A549 (cell line): Measurements from ENCODE around the gene RENBP. TPM values are rescaled to one million over a fixed set of nuclear protein-coding genes. Genes with fewer than 3 reads are reported as not detected.

Experiments
- ATAC-seq, 2 experiments: fragments of 200-7000 bp in 1 of 2; fragments of >200 bp in 1 of 2; cut with Nextera tagmentation in 1 of 2; cut with Tn5 transposase in 1 of 2; 3 replicates each; pipeline versions ENCODE4 v1.8.0 to v1.9.1; 2018 to 2020; ENCODE audit warnings: mild to moderate bottlenecking in 1 of 2, moderate library complexity in 1 of 2
- CTCF ChIA-PET: fragments of 300-600 bp; sonication (Branson Sonifier 250); formaldehyde crosslinking; extraction: SDS; loops from one replicate; lab custom pipeline; 2021; ENCODE audit warnings: antibody characterized with exemption, inconsistent platforms; lab: Yijun Ruan, JAX
- POLR2A ChIA-PET: fragments of 350-600 bp; formaldehyde crosslinking; extraction: SDS; loops from one replicate; lab custom pipeline; 2021; ENCODE audit warnings: antibody characterized with exemption, inconsistent platforms; lab: Yijun Ruan, JAX
- DNase-seq, 2 experiments: peaks; one replicate each; pipeline versions ENCODE4 v3.0.0 to v3.0.0-alpha.2; 2011 to 2016; ENCODE audit warnings: low read depth in 1 of 2, low spot score in 1 of 2
- FAIRE-seq: peaks from 2 replicates; lab custom pipeline; 2011; peaks lifted over from hg19 to GRCh38; lab: Jason Lieb, UNC
- H3K27ac ChIP-seq, 2 experiments: fragments of >200 bp; sonication (Bioruptor Twin); formaldehyde crosslinking; 3 replicates each; pipeline ENCODE4 v1.5.1; 2016 to 2017
- H3K4me1 ChIP-seq: fragments of >200 bp; sonication (Bioruptor Twin); formaldehyde crosslinking; 3 replicates; pipeline ENCODE4 v1.6.1; 2016
- H3K4me2 ChIP-seq: fragments of >200 bp; sonication (Bioruptor Twin); formaldehyde crosslinking; 3 replicates; pipeline ENCODE4 v1.6.1; 2016
- H3K4me3 ChIP-seq: fragments of >200 bp; sonication (Bioruptor Twin); formaldehyde crosslinking; 3 replicates; pipeline ENCODE4 v1.5.1; 2016
- H3K9me3 ChIP-seq: fragments of >200 bp; sonication (Bioruptor Twin); formaldehyde crosslinking; 3 replicates; pipeline ENCODE4 v1.6.1; 2016
- CBX2 ChIP-seq: fragments of 200-600 bp; sonication (generic); IDR thresholded peaks from 2 replicates; pipeline ENCODE4 v1.6.1; 2016; ENCODE audit warnings: low read depth, mild to moderate bottlenecking, borderline replicate concordance
- FOSB ChIP-seq: fragments of 250-450 bp; sonication (Bioruptor Pico); IDR thresholded peaks from 2 replicates; pipeline ENCODE4 v1.5.0; 2020; ENCODE audit warnings: mild to moderate bottlenecking, moderate library complexity
- HOXB5 ChIP-seq: fragments of 250-450 bp; sonication (Bioruptor Pico); IDR thresholded peaks from 2 replicates; pipeline ENCODE4 v1.5.0; 2020; ENCODE audit warnings: mild to moderate bottlenecking, moderate library complexity
- JUN ChIP-seq, 2 experiments: fragments of >200 bp; sonication (Bioruptor Twin); formaldehyde crosslinking; IDR thresholded peaks; 2 replicates in 1 of 2; 3 replicates in 1 of 2; pipeline ENCODE4 v1.6.1; 2016 to 2017
- KDM5A ChIP-seq: fragments of 200-600 bp; sonication (generic); IDR thresholded peaks from 2 replicates; pipeline ENCODE4 v1.6.1; 2016; ENCODE audit warnings: antibody characterized with exemption, mild to moderate bottlenecking
- MAZ ChIP-seq: fragments of 150-350 bp; IDR thresholded peaks from 2 replicates; pipeline ENCODE4 v1.6.1; 2014; ENCODE audit warnings: antibody characterized with exemption, low read depth, low read length, borderline replicate concordance
- NFE2L2 ChIP-seq: fragments of 150-350 bp; conservative IDR thresholded peaks from 2 replicates; pipeline ENCODE4 v1.6.1; 2014; ENCODE audit warnings: low read length
- POLR2A ChIP-seq: IDR thresholded peaks from 2 replicates; pipeline ENCODE4 v1.6.1; 2012; ENCODE audit warnings: mild to moderate bottlenecking, low read length
- RAD21 ChIP-seq, 2 experiments: fragments of >200 bp in 1 of 2; sonication (Bioruptor Twin) in 1 of 2; formaldehyde crosslinking in 1 of 2; IDR thresholded peaks in 1 of 2; conservative IDR thresholded peaks in 1 of 2; 2 replicates in 1 of 2; 3 replicates in 1 of 2; pipeline ENCODE4 v1.6.1; 2012 to 2018; ENCODE audit warnings: inconsistent platforms in 1 of 2
- SMC3 ChIP-seq: fragments of >200 bp; sonication (Bioruptor Twin); formaldehyde crosslinking; IDR thresholded peaks from 3 replicates; pipeline ENCODE4 v1.6.1; 2018; ENCODE audit warnings: inconsistent platforms
- TFCP2L1 ChIP-seq: fragments of 250-450 bp; sonication (Bioruptor Pico); IDR thresholded peaks from 2 replicates; pipeline ENCODE4 v1.5.0; 2021; ENCODE audit warnings: mild to moderate bottlenecking
- TP53 ChIP-seq: fragments of 250-450 bp; sonication (Bioruptor Pico); IDR thresholded peaks from 2 replicates; pipeline ENCODE4 v1.5.0; 2021; ENCODE audit warnings: mild to moderate bottlenecking, moderate library complexity
- ZC3H11A ChIP-seq: fragments of 450-650 bp; IDR thresholded peaks from 2 replicates; pipeline ENCODE4 v1.6.1; 2014; ENCODE audit warnings: antibody characterized with exemption, mild to moderate bottlenecking
- ZSCAN20 ChIP-seq: fragments of 250-450 bp; sonication (Bioruptor Pico); IDR thresholded peaks from 2 replicates; pipeline ENCODE4 v1.8.0; 2022; ENCODE audit warnings: mild to moderate bottlenecking, moderate library complexity
- WGBS: methylation state at CpG from one replicate; pipeline ENCODE4 v1.1.6; 2017; ENCODE audit errors: missing lambda C conversion rate; 5-methylcytosine and 5-hydroxymethylcytosine counted together
- polyA plus RNA-seq, 4 experiments: library from polyadenylated mRNA; depleted of rRNA in 3 of 4; stranded (reverse); fragments of >200 nt; fragmentation: RNase III in 1 of 4; extraction: RNeasy Plus Mini Kit Qiagen cat#74134 plus additional on column Dnase treatment in 1 of 4; gene quantifications; 2 replicates in 3 of 4; 3 replicates in 1 of 4; pipeline ENCODE4 v1.2.3, GENCODE V29; 2011 to 2017
- TF ChIP-seq, protein P1 (sequence below): fragments of 450-650 bp; IDR thresholded peaks from 2 replicates; pipeline ENCODE4 v1.6.1; 2014; ENCODE audit warnings: antibody characterized with exemption
- TF ChIP-seq, protein P2 (sequence below): fragments of 200-600 bp; sonication (generic); IDR thresholded peaks from 2 replicates; pipeline ENCODE4 v1.6.1; 2016; ENCODE audit warnings: antibody characterized with exemption, mild to moderate bottlenecking, moderate library complexity
- TF ChIP-seq, protein P3 (sequence below): fragments of 250-450 bp; sonication (Bioruptor Pico); IDR thresholded peaks from 2 replicates; pipeline ENCODE4 v1.5.0; 2021; ENCODE audit warnings: mild to moderate bottlenecking, moderate library complexity, borderline replicate concordance
- TF ChIP-seq, protein P4 (sequence below): fragments of >200 bp; sonication (Bioruptor Twin); formaldehyde crosslinking; IDR thresholded peaks from 2 replicates; pipeline ENCODE4 v1.6.1; 2016
- TF ChIP-seq, protein P5 (sequence below): fragments of >200 bp; sonication (Bioruptor Twin); formaldehyde crosslinking; IDR thresholded peaks from 3 replicates; pipeline ENCODE4 v1.6.1; 2016
- TF ChIP-seq, protein P6 (sequence below): fragments of 250-450 bp; sonication (Bioruptor Pico); IDR thresholded peaks from 2 replicates; pipeline ENCODE4 v1.5.0; 2020; ENCODE audit warnings: low read depth, mild to moderate bottlenecking, moderate library complexity

The RENBP gene
- polyA plus RNA-seq, 2 of the 4 experiments (the other 2 are of a cell fraction), result not detected

DNA sequence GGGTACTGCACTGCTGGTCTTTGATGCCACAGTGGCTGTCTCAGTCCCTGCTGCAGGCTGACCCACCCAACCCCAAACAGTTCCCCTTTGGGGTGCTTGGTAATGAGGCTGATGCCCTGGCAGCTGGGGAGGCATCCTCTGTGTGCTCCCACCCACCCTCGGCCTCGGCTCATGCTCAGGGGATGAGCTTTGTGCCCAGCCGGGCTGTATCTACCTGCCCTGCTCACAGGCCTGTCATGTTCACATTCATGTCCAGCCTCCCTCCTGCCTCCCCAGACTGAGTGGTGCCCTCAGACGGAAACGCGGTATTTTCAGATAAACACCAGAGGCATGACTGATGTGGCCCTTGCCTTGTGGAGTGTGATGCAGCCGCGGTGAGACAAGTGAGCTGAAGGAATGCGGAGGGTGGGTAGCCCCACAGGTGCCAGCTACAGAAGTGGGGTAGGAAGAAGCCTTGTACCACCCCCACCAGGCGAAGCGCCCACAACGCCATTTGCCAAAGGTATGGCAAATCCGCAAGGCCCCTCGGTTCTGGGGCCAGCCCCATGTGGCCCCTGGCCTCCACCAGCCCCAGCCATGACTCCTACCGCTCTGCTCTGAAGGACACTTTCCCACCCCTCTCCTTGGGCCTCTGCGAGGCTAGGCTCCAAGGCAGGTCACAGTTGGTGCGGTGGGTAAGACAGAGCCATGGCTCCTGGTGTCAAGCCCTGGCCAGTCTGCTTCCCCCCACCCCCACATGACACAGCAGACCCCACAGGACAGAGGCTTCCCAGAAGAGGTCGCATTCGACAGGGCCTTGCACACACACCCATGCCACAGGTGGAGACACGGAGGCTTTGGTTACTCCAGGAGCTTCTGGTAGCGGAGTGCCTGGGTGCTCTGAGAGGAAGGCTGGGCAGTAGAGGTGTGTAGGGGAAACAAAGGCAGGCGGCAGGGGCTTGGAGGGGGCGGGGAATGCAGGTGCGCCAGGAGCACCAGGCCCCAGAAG is 1.8 kb upstream of the RENBP start:
- TF ChIP-seq ZC3H11A, result no peak
- TF ChIP-seq, protein P1, sequence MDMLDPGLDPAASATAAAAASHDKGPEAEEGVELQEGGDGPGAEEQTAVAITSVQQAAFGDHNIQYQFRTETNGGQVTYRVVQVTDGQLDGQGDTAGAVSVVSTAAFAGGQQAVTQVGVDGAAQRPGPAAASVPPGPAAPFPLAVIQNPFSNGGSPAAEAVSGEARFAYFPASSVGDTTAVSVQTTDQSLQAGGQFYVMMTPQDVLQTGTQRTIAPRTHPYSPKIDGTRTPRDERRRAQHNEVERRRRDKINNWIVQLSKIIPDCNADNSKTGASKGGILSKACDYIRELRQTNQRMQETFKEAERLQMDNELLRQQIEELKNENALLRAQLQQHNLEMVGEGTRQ, result no peak
- TF ChIP-seq SMC3, result no peak
- no peak for TF ChIP-seq NFE2L2
- TF ChIP-seq, protein P2, sequence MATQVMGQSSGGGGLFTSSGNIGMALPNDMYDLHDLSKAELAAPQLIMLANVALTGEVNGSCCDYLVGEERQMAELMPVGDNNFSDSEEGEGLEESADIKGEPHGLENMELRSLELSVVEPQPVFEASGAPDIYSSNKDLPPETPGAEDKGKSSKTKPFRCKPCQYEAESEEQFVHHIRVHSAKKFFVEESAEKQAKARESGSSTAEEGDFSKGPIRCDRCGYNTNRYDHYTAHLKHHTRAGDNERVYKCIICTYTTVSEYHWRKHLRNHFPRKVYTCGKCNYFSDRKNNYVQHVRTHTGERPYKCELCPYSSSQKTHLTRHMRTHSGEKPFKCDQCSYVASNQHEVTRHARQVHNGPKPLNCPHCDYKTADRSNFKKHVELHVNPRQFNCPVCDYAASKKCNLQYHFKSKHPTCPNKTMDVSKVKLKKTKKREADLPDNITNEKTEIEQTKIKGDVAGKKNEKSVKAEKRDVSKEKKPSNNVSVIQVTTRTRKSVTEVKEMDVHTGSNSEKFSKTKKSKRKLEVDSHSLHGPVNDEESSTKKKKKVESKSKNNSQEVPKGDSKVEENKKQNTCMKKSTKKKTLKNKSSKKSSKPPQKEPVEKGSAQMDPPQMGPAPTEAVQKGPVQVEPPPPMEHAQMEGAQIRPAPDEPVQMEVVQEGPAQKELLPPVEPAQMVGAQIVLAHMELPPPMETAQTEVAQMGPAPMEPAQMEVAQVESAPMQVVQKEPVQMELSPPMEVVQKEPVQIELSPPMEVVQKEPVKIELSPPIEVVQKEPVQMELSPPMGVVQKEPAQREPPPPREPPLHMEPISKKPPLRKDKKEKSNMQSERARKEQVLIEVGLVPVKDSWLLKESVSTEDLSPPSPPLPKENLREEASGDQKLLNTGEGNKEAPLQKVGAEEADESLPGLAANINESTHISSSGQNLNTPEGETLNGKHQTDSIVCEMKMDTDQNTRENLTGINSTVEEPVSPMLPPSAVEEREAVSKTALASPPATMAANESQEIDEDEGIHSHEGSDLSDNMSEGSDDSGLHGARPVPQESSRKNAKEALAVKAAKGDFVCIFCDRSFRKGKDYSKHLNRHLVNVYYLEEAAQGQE, result no peak
- TF ChIP-seq RAD21 (conservative IDR thresholded peaks at IDR 0.05 in 1 of 2, IDR thresholded peaks at IDR 0.05 in 1 of 2), result no peak
- TF ChIP-seq, protein P3, sequence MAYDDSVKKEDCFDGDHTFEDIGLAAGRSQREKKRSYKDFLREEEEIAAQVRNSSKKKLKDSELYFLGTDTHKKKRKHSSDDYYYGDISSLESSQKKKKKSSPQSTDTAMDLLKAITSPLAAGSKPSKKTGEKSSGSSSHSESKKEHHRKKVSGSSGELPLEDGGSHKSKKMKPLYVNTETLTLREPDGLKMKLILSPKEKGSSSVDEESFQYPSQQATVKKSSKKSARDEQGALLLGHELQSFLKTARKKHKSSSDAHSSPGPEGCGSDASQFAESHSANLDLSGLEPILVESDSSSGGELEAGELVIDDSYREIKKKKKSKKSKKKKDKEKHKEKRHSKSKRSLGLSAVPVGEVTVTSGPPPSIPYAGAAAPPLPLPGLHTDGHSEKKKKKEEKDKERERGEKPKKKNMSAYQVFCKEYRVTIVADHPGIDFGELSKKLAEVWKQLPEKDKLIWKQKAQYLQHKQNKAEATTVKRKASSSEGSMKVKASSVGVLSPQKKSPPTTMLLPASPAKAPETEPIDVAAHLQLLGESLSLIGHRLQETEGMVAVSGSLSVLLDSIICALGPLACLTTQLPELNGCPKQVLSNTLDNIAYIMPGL, result no peak
- TF ChIP-seq TFCP2L1 (CRISPR knock-in tag), result no peak
- TF ChIP-seq ZSCAN20 (CRISPR knock-in tag), result no peak
- no peak for TF ChIP-seq CBX2
- no peak for TF ChIP-seq FOSB
- no peak for TF ChIP-seq KDM5A
- TF ChIP-seq, protein P4, sequence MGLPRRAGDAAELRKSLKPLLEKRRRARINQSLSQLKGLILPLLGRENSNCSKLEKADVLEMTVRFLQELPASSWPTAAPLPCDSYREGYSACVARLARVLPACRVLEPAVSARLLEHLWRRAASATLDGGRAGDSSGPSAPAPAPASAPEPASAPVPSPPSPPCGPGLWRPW, result no peak
- TF ChIP-seq POLR2A, result no peak
- ChIA-PET CTCF (interaction anchor here (0.6 to 17.9 kb wide), 30 partner anchors 12 to 1005 kb away, joined by 3 to 363 read pairs (median 4); partner anchors contain the start of genes ARHGAP4, HCFC1, NAA10 and PLXNB3), POLR2A (no interaction called here)
- FAIRE-seq (no peak), ATAC-seq (no peak), DNase-seq (no peak)
- WGBS, result 92% methylated on average over 18 of the region's 24 CpGs
- Histone ChIP-seq H3K4me2 (no peak overlapping the region), H3K4me3 (no peak overlapping the region), H3K4me1 (peaks cover 3% of the 10 kb centered on the region; the same call in 1 of the 3 replicates), H3K9me3 (no peaks in the 10 kb centered on the region), H3K27ac (no peak overlapping the region; a peak in 1 of 6 replicates)

DNA sequence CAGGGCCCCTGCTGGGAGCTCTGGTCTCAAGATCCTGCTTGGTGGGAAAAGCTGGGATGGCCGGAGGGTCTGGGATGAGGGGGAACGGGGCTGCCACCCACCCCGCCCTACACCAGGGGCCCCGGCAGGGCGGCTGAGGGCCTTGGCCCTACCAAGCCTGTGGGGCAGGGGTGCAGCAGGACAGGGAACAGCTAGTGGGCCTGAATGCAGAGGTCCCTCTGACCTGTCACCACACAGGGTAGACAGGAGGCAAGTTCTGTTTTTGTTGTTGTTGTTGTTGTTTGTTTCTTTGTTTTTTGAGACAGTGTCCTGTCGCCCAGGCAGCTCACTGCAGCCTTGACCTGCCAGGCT is 332 bp upstream of the RENBP start:
- ChIA-PET CTCF (interaction anchor here (0.6 to 17.9 kb wide), 8 partner anchors 8 to 1003 kb away, joined by 3 to 363 read pairs (median 10); partner anchors contain the start of genes ARHGAP4, NAA10 and PLXNB3), POLR2A (interaction anchor here (0.6 to 0.8 kb wide), 2 partner anchors 10 to 22 kb away, joined by 3 read pairs; partner anchors contain the start of gene NAA10)
- Histone ChIP-seq H3K9me3 (no peaks in the 10 kb centered on the region), H3K4me3 (no peak overlapping the region), H3K4me1 (peaks cover 3% of the 10 kb centered on the region; the same call in 1 of the 3 replicates), H3K27ac (no peak overlapping the region), H3K4me2 (no peak overlapping the region)
- TF ChIP-seq MAZ, result no peak
- TF ChIP-seq JUN (IDR thresholded peaks at IDR 0.05), result no peak
- TF ChIP-seq TP53 (CRISPR knock-in tag), result no peak
- TF ChIP-seq, protein P5, sequence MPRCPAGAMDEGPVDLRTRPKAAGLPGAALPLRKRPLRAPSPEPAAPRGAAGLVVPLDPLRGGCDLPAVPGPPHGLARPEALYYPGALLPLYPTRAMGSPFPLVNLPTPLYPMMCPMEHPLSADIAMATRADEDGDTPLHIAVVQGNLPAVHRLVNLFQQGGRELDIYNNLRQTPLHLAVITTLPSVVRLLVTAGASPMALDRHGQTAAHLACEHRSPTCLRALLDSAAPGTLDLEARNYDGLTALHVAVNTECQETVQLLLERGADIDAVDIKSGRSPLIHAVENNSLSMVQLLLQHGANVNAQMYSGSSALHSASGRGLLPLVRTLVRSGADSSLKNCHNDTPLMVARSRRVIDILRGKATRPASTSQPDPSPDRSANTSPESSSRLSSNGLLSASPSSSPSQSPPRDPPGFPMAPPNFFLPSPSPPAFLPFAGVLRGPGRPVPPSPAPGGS, result no peak
- TF ChIP-seq, protein P6, sequence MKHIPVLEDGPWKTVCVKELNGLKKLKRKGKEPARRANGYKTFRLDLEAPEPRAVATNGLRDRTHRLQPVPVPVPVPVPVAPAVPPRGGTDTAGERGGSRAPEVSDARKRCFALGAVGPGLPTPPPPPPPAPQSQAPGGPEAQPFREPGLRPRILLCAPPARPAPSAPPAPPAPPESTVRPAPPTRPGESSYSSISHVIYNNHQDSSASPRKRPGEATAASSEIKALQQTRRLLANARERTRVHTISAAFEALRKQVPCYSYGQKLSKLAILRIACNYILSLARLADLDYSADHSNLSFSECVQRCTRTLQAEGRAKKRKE (CRISPR knock-in tag), result no peak
- TF ChIP-seq HOXB5 (CRISPR knock-in tag), result no peak
- WGBS, result 94% methylated on average over 1 of the region's 6 CpGs
- ATAC-seq (no peak), FAIRE-seq (no peak), DNase-seq (no peak)
